Muscle of back (tissue), 11 donors: ENCODE measurements around the gene ESR1. TPM values are rescaled to one million over a fixed set of nuclear protein-coding genes. Genes with fewer than 3 reads are reported as not detected.
"Not testable (repeated sequence)": the region's sequence is repeated elsewhere in the genome, so short reads cannot be mapped to it uniquely, and the experiment has no call there.

Experiments
- DNase-seq, 3 donors: peaks; one replicate each; pipeline versions ENCODE4 v3.0.0 to v3.0.0-alpha.2; 2013
- polyA plus RNA-seq, 10 donors: library from polyadenylated mRNA; unstranded; fragments of 120-200 nt; gene quantifications; one replicate each; pipeline ENCODE4 v1.2.1, GENCODE V29; 2013; ENCODE audit not compliant: insufficient read length in 10 of 10

Gene ESR1
- polyA plus RNA-seq, 10 donors = 0.95 to 4.0 (median 1.9) TPM

DNA sequence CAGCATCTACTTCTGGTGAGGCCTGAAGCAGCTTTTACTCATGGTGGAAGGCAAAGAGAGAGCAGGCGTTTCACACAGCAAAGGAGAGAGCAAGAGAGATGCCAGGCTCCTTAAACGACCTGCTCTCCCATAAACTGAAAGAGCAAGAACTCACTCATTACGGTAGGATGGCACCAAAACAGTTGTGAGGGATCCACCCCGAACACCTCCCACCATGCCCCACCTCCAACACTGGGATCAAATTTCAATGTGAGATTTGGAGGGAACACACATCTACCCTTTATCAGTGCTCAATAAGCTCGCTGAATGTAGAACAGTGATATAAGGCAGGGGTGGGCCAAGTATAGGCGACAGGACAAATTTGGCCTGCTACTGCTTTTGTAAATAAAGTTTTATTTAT, 244.6 kb downstream of the ESR1 start:
- no peak for DNase-seq

- no peak for DNase-seq
Observed at GRCh38 chr6:152053332-152053731, 245.8 kb downstream of the ESR1 start.

GRCh38 chr6:152054441-152054840, 247.0 kb downstream of the ESR1 start:
- DNase-seq = no peak

GRCh38 chr6:152055517-152055916, 248.0 kb downstream of the ESR1 start:
- DNase-seq = no peak

- DNase-seq = no peak
Observed at GRCh38 chr6:152057832-152058498, 250.5 kb downstream of the ESR1 start.

GRCh38 chr6:152059909-152060308, 252.4 kb downstream of the ESR1 start:
- no peak for DNase-seq

GRCh38 chr6:152062476-152062875, 255.0 kb downstream of the ESR1 start:
- no peak for DNase-seq

GRCh38 chr6:152063170-152063921, 255.9 kb downstream of the ESR1 start:
- DNase-seq = no peak

GRCh38 chr6:152068622-152069261, 261.3 kb downstream of the ESR1 start:
- no peak for DNase-seq

DNA sequence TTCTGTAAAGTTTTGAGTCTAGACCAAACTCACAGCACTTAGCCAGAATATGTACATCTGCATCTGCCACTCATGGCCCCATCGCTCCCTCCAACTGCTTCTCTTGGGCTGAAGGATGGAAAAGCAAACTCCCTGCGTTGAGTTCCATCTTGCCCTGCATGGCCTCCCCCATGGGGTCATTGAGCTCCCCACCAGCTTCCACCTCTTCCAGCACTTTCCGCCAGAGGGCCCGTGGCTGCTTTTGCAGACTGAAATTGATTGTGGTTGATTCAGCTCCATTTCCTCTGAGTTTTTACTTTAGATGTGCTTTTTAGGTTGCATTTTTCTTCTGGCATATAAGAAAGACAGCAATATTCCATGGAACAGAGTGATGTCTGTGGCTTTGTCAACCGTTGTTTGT, 263.1 kb downstream of the ESR1 start:
- DNase-seq = no peak

- no peak for DNase-seq
Observed at GRCh38 chr6:152071318-152071717, 263.8 kb downstream of the ESR1 start.

- DNase-seq = no peak
Observed at GRCh38 chr6:152071843-152072242, 264.4 kb downstream of the ESR1 start.

GRCh38 chr6:152076242-152076641, 268.8 kb downstream of the ESR1 start:
- not testable (repeated sequence) for DNase-seq

- DNase-seq = no peak
Observed at GRCh38 chr6:152078001-152078400, 270.5 kb downstream of the ESR1 start.

DNA sequence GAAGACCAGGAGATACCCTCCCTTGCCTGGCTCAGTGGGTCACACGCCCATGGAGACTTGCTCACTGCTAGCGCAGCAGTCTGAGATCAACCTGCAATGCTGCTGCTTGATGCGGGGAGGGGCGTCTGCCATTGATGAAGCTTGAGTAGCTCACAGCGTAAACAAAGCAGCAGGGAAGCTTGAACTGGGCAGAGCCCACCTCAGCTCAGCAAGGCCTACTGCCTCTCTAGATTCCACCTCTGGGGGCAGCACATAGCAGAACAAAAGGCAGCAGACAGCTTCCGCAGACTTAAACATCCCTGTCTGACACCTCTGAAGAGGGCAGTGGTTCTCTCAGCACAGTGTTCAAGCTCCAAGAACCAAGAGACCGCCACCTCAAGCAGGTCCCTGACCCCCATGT, 271.3 kb downstream of the ESR1 start:
- DNase-seq = no peak

GRCh38 chr6:152085451-152085921, 278.0 kb downstream of the ESR1 start:
- DNase-seq = no peak

- DNase-seq = no peak
Observed at GRCh38 chr6:152086223-152086873, 278.9 kb downstream of the ESR1 start.

- DNase-seq = no peak
Observed at GRCh38 chr6:152087096-152087495, 279.6 kb downstream of the ESR1 start.

- no peak for DNase-seq
Observed at GRCh38 chr6:152087701-152088100, 280.2 kb downstream of the ESR1 start.

DNA sequence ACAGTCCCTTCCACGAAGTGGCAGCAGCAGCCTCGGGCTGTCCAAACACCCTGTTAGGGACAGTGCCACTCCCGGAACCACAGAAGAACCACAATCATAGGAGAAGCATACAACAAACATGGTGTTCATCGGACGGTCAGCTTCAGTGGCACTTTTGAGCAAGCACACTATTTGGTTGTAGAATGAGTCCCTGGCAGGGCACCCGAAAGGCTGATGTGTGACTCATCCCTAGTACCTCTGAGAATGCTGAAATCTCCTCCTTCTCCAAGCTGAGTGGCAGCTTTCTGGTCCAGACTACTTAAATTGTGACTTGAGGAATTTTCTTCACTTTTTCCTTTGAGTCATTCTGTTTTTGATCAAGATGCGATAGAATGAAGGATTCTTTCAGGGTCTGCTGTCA, 282.5 kb downstream of the ESR1 start:
- DNase-seq = no peak

- DNase-seq = no peak
Observed at GRCh38 chr6:152091201-152091600, 283.7 kb downstream of the ESR1 start.

- no peak for DNase-seq
Observed at GRCh38 chr6:152091851-152092341, 284.4 kb downstream of the ESR1 start.
